CD4-positive, CD25-positive, alpha-beta regulatory T cell (primary cell): ENCODE data around the gene ZNF629. TPM values are rescaled to one million over a fixed set of nuclear protein-coding genes. Genes with fewer than 3 reads are reported as not detected.
A peak's percentile ranks its signal among the peaks of the same experiment; 100 is the strongest.

Experiments
- ATAC-seq, 2 donors: fragments of 150-1000 bp; cut with Tn5 transposase; one replicate each; pipeline ENCODE4 v1.10.0; 2021; ENCODE audit warnings: low read depth in 2 of 2, moderate number of reproducible peaks in 2 of 2, moderate library complexity in 1 of 2
- DNase-seq, 3 donors: peaks; one replicate each; pipeline versions ENCODE4 v3.0.0 to v3.0.0-alpha.2; 2012 to 2022; ENCODE audit warnings: mixed read lengths in 1 of 3
- H3K27ac ChIP-seq: one replicate; pipeline ENCODE4 v1.7.0; 2013; ENCODE audit warnings: mild to moderate bottlenecking, low read length; ENCODE audit not compliant: insufficient read depth, poor library complexity, severe bottlenecking
- H3K27me3 ChIP-seq: one replicate; pipeline ENCODE4 v1.7.0; 2013; ENCODE audit warnings: low read length; ENCODE audit not compliant: control insufficient read depth, insufficient read depth
- H3K36me3 ChIP-seq: one replicate; pipeline ENCODE4 v1.7.0; 2013; ENCODE audit warnings: mild to moderate bottlenecking, low read length, moderate library complexity; ENCODE audit not compliant: control insufficient read depth, insufficient read depth
- H3K4me1 ChIP-seq: 2 replicates; pipeline ENCODE4 v1.7.0; 2013; ENCODE audit warnings: mild to moderate bottlenecking, low read length; ENCODE audit not compliant: insufficient read depth, control insufficient read depth, poor library complexity, severe bottlenecking
- H3K4me3 ChIP-seq: one replicate; pipeline ENCODE4 v1.7.0; 2013; ENCODE audit warnings: low read depth, mild to moderate bottlenecking, low read length, moderate library complexity
- H3K9me3 ChIP-seq, 2 experiments: 1 replicate in 1 of 2; 2 replicates in 1 of 2; pipeline ENCODE4 v1.7.0; 2013; ENCODE audit warnings: low read length in 2 of 2, mild to moderate bottlenecking in 1 of 2, moderate library complexity in 1 of 2; ENCODE audit not compliant: control insufficient read depth in 2 of 2
- H3K27ac Mint-ChIP-seq, 3 donors: one replicate each; pipeline ENCODE4 v1.8.0; 2020 to 2022; ENCODE audit warnings: mild to moderate bottlenecking in 3 of 3, mixed read lengths in 3 of 3, moderate library complexity in 2 of 3
- H3K27me3 Mint-ChIP-seq: one replicate; pipeline ENCODE4 v1.8.0; 2022; ENCODE audit warnings: mild to moderate bottlenecking, mixed read lengths
- H3K36me3 Mint-ChIP-seq: one replicate; pipeline ENCODE4 v1.8.0; 2020; ENCODE audit warnings: mixed read lengths
- H3K4me1 Mint-ChIP-seq, 4 donors: one replicate each; pipeline ENCODE4 v1.8.0; 2020 to 2022; ENCODE audit warnings: mixed read lengths in 4 of 4, mild to moderate bottlenecking in 1 of 4
- H3K4me3 Mint-ChIP-seq, 4 donors: one replicate each; pipeline ENCODE4 v1.8.0; 2020 to 2022; ENCODE audit warnings: mild to moderate bottlenecking in 4 of 4, mixed read lengths in 4 of 4, moderate library complexity in 3 of 4
- H3K9me3 Mint-ChIP-seq, 7 donors: one replicate each; pipeline ENCODE4 v1.8.0; 2020 to 2022; ENCODE audit warnings: mixed read lengths in 7 of 7, mild to moderate bottlenecking in 3 of 7, moderate library complexity in 2 of 7
- polyA plus RNA-seq, 4 donors: library from polyadenylated mRNA; unstranded; fragments of 300-500 nt; fragmentation: Illumina TruSeq; gene quantifications; one replicate each; pipeline ENCODE4 v1.2.3, GENCODE V29; 2021
- total RNA-seq: library from RNA; stranded (reverse); gene quantifications from one replicate; pipeline ENCODE4 v1.2.3, GENCODE V29; 2022

ZNF629 gene
- total and polyA plus RNA-seq, 5 donors from 2014 or later: 0.23 to 0.79 (median 0.39) TPM

DNA sequence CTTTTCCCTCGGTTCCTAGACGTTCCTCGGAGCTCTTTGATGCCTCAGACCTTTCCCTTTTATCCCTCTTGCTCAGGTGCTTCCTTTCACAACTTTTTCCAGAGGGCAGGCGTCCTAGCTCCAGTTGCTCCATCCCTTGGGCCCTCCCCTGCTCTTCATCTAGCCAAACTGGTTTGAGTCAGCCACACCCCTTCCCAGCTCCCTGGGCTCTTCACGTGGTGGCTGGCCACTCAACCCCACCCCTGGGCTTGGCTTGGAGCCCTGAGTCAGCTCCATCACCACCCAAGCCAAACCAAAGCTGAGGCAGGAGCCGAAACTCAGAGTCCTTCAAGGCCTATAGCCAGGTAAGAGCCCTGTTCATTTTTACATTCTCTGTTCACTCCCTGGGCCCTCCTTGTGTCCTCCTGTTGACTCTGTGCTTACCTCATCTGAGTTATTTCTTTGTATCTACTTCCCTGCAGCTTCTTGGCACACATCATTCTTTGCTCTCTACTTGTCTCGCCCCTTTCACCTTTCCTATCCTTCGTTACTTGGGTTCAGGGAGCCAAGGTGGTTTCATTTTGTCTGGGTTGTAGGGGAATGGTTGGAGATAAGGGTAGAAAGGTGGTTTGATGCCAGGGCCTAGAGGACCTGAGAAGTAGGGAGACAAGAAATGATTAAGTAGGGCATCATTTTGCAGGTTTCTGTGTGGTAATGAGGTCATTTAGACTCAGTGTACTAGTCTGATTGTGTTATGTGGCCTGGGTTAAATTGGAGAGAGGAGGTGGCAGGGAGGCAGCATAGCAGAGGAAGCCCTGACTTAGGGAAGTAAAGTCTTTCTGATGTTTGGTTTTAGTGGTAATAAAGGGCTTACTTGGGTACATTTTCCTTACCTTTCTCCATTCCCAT lies 46.4 kb downstream of the ZNF629 start:
- Histone ChIP-seq H3K36me3 (peaks cover 46% of the 10 kb centered on the region), H3K9me3 (no peaks in the 10 kb centered on the region), H3K4me1 (no peaks in the 10 kb centered on the region), H3K27me3 (no peaks in the 10 kb centered on the region), H3K27ac (peak overlapping the region; percentile 8), H3K4me3 (no peak overlapping the region)
- Mint-ChIP-seq H3K4me3 (no peak overlapping the region), H3K9me3 (peaks cover 0 to 1% (median 0%) of the 10 kb centered on the region in 7 donors), H3K4me1 (peaks cover 0 to 15% (median 6%) of the 10 kb centered on the region in 4 donors), H3K27me3 (no peaks in the 10 kb centered on the region), H3K27ac (peak overlapping the region in 1 of 3 donors; percentile 62), H3K36me3 (peaks cover 26% of the 10 kb centered on the region)
- no peak for ATAC-seq
- no peak for DNase-seq

DNA sequence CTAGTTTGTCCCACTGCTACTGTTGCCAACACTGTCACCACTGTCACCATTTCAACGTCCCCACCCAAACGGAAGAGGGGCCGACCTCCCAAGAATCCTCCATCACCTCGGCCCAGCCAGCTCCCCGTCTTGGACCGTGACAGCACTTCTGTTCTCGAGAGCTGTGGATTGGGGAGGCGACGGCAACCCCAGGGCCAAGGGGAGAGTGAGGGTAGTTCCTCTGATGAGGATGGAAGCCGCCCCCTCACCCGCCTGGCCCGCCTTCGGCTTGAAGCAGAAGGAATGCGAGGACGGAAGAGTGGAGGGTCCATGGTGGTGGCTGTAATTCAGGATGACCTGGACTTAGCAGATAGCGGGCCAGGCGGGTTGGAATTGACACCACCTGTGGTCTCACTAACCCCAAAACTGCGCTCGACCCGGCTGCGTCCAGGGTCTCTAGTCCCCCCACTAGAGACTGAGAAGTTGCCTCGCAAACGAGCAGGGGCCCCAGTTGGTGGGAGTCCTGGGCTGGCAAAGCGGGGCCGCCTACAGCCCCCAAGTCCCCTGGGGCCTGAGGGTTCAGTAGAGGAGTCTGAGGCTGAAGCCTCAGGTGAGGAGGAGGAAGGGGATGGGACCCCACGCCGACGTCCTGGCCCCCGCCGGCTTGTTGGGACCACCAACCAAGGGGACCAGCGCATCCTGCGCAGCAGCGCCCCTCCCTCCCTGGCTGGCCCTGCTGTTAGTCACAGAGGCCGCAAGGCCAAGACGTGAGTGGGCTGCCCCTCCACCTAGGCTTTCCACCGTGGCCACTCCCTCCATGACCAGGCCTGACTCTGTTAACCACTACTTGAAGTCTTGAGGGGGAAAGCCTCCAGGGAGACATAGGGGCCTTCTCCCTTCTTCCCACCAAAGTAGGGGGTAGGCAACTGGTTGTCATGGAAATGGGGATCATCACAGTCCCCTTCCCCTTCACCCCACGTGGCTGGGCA lies 47.7 kb downstream of the ZNF629 start:
- Histone ChIP-seq H3K27me3 (no peaks in the 10 kb centered on the region), H3K4me3 (no peak overlapping the region), H3K4me1 (no peaks in the 10 kb centered on the region), H3K27ac (no peak overlapping the region), H3K9me3 (no peaks in the 10 kb centered on the region), H3K36me3 (peaks cover 48% of the 10 kb centered on the region)
- peaks cover 0 to 15% (median 6%) of the 10 kb centered on the region in 4 donors for H3K4me1 Mint-ChIP-seq
- peaks cover 0 to 1% (median 0%) of the 10 kb centered on the region in 7 donors for H3K9me3 Mint-ChIP-seq
- no peak for DNase-seq
- H3K4me3 Mint-ChIP-seq: no peak overlapping the region
- no peaks in the 10 kb centered on the region for H3K27me3 Mint-ChIP-seq
- peaks cover 25% of the 10 kb centered on the region for H3K36me3 Mint-ChIP-seq
- no peak for ATAC-seq
- peak overlapping the region in 1 of 3 donors; percentile 69 for H3K27ac Mint-ChIP-seq

DNA sequence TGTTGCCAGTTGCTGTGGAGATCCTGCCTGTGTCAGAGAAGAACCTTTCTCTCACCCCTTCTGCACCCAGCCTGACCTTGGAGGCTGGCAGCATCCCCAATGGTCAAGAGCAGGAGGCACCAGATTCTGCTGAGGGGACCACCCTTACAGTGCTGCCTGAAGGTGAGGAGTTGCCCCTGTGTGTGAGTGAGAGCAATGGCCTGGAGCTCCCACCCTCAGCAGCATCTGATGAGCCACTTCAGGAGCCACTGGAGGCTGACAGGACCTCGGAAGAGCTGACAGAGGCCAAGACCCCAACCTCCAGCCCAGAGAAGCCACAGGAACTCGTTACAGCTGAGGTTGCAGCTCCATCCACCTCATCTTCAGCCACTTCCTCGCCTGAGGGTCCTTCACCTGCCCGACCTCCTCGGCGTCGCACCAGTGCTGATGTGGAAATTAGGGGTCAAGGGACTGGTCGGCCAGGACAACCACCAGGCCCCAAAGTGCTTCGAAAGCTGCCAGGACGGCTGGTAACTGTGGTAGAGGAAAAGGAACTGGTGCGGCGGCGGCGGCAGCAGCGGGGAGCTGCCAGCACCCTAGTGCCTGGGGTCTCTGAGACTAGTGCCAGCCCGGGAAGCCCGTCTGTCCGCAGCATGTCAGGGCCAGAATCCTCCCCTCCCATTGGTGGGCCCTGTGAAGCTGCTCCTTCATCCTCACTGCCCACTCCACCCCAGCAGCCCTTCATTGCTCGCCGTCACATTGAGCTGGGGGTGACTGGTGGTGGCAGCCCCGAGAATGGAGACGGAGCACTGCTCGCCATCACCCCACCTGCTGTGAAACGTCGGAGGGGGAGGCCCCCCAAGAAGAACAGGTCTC lies 49.0 kb downstream of the ZNF629 start:
- H3K36me3 ChIP-seq: peaks cover 59% of the 10 kb centered on the region
- H3K4me1 ChIP-seq: no peaks in the 10 kb centered on the region
- ATAC-seq (no peak), DNase-seq (no peak)
- no peak overlapping the region for H3K27ac Mint-ChIP-seq
- no peaks in the 10 kb centered on the region for H3K27me3 ChIP-seq
- no peak overlapping the region for H3K27ac ChIP-seq
- no peaks in the 10 kb centered on the region for H3K9me3 ChIP-seq
- H3K36me3 Mint-ChIP-seq: peaks cover 35% of the 10 kb centered on the region
- peaks cover 0 to 1% (median 0%) of the 10 kb centered on the region in 7 donors for H3K9me3 Mint-ChIP-seq
- H3K27me3 Mint-ChIP-seq: no peaks in the 10 kb centered on the region
- no peak overlapping the region for H3K4me3 ChIP-seq
- H3K4me3 Mint-ChIP-seq: no peak overlapping the region
- peaks cover 0 to 15% (median 7%) of the 10 kb centered on the region in 4 donors for H3K4me1 Mint-ChIP-seq

DNA sequence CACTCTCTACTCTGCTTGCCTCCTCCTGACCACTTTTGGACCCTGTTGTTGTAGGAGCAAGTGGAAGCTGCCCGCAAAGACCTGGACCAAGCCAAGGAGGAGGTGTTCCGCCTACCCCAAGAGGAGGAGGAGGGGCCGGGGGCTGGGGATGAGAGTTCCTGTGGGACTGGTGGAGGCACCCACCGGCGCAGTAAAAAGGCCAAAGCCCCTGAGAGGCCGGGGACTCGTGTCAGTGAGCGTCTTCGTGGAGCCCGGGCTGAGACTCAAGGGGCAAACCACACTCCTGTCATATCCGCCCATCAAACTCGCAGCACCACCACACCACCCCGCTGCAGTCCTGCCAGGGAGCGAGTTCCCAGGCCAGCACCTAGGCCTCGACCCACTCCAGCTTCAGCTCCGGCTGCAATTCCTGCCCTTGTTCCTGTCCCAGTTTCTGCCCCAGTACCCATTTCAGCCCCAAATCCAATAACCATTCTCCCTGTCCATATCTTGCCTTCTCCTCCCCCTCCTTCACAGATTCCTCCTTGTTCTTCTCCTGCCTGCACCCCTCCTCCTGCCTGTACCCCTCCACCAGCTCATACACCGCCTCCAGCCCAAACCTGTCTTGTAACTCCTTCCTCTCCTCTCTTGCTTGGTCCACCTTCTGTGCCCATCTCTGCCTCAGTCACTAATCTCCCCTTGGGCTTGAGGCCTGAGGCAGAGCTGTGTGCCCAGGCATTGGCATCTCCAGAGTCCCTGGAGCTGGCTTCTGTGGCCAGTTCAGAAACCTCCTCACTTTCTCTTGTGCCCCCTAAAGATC lies 49.8 kb downstream of the ZNF629 start:
- Histone ChIP-seq H3K9me3 (no peaks in the 10 kb centered on the region), H3K27me3 (no peaks in the 10 kb centered on the region), H3K27ac (no peak overlapping the region), H3K4me1 (no peaks in the 10 kb centered on the region), H3K36me3 (peaks cover 67% of the 10 kb centered on the region), H3K4me3 (no peak overlapping the region)
- Mint-ChIP-seq H3K27ac (no peak overlapping the region), H3K4me1 (peaks cover 0 to 15% (median 7%) of the 10 kb centered on the region in 4 donors), H3K9me3 (peaks cover 0 to 1% (median 0%) of the 10 kb centered on the region in 7 donors), H3K36me3 (peaks cover 37% of the 10 kb centered on the region), H3K4me3 (no peak overlapping the region), H3K27me3 (no peaks in the 10 kb centered on the region)
- no peak for ATAC-seq
- DNase-seq: no peak

DNA sequence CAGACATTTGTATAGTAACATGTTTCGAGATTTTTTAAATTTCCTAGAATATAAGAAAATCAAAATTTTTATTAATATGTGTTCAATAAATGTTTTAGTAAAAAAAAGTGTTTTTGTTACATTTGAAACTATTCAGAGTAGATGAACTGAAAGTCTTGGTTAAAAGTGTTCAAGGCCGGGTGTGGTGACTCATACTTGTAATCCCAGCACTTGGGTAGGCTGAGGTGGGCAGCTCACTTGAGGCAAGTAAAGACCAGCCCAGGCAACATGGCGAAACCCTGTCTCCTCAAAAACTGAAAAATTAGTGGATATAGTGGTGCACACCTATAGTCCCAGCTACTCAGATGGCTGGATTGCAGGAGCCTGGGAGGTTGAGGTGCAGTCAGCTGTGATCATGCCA lies 55.6 kb downstream of the ZNF629 start:
- H3K36me3 ChIP-seq: peaks cover 67% of the 10 kb centered on the region
- Mint-ChIP-seq H3K4me1 (peaks cover 0 to 6% (median 4%) of the 10 kb centered on the region in 4 donors), H3K4me3 (no peak overlapping the region), H3K9me3 (no peaks in the 10 kb centered on the region), H3K27me3 (no peaks in the 10 kb centered on the region), H3K27ac (no peak overlapping the region), H3K36me3 (peaks cover 42% of the 10 kb centered on the region)
- no peak overlapping the region for H3K4me3 ChIP-seq
- H3K27me3 ChIP-seq: no peaks in the 10 kb centered on the region
- H3K27ac ChIP-seq: no peak overlapping the region
- H3K9me3 ChIP-seq: no peaks in the 10 kb centered on the region
- DNase-seq (peak in 1 of 3 donors; percentile 26), ATAC-seq (no peak)
- H3K4me1 ChIP-seq: no peaks in the 10 kb centered on the region

DNA sequence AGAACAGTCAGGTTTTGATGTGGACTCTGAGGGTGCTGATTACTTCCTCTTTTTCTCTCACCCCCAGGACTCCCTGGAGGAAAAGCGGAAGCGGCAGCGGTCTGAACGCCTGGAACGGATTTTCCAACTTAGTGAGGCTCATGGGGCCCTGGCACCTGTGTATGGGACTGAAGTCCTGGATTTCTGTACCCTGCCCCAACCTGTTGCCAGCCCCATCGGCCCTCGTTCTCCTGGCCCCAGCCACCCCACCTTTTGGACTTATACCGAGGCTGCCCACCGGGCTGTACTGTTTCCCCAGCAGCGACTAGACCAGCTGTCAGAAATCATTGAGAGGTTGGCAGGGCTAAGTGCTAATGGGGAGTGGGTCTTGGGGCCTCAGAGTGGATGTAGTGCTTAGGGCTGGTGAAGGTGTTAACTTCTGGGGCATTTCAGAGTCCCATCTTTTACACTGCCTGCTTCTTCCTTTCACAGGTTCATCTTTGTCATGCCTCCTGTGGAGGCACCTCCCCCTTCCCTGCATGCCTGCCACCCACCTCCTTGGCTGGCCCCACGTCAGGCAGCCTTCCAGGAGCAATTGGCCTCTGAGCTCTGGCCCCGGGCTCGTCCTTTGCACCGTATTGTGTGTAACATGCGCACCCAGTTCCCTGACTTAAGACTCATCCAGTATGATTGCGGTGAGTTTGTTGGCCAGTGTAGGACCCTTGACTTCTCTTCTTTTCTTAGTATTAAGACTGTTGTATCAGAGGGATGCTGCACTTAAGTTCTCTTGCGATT lies 57.9 kb downstream of the ZNF629 start:
- H3K4me1 Mint-ChIP-seq: peaks cover 3 to 14% (median 11%) of the 10 kb centered on the region in 4 donors
- H3K36me3 Mint-ChIP-seq: peaks cover 51% of the 10 kb centered on the region
- H3K27ac ChIP-seq: no peak overlapping the region
- H3K27me3 ChIP-seq: no peaks in the 10 kb centered on the region
- H3K9me3 Mint-ChIP-seq: no peaks in the 10 kb centered on the region
- H3K4me3 ChIP-seq: no peak overlapping the region
- peaks cover 75% of the 10 kb centered on the region for H3K36me3 ChIP-seq
- DNase-seq (no peak), ATAC-seq (no peak)
- no peaks in the 10 kb centered on the region for H3K4me1 ChIP-seq
- peak overlapping the region in 2 of 3 donors; percentile 63 to 67 for H3K27ac Mint-ChIP-seq
- H3K4me3 Mint-ChIP-seq: no peak overlapping the region
- no peaks in the 10 kb centered on the region for H3K27me3 Mint-ChIP-seq
- no peaks in the 10 kb centered on the region for H3K9me3 ChIP-seq
